Breast epithelium (tissue), 4 donors: ENCODE measurements around the gene MX2. TPM values are rescaled to one million over a fixed set of nuclear protein-coding genes. Genes with fewer than 3 reads are reported as not detected.
A peak's percentile ranks its signal among the peaks of the same experiment; 100 is the strongest.

ENCODE experiments used
- DNase-seq, 2 donors: peaks; one replicate each; pipeline ENCODE4 v3.0.0-alpha.2; 2019; ENCODE audit warnings: low spot score in 2 of 2
- H3K27ac ChIP-seq, 2 donors: fragments of 200-600 bp; sonication (generic) in 1 of 2; one replicate each; pipeline ENCODE4 v1.5.1; 2016 to 2019; ENCODE audit warnings: mild to moderate bottlenecking in 1 of 2
- H3K27me3 ChIP-seq, 2 donors: fragments of 200-600 bp; sonication (generic) in 1 of 2; one replicate each; pipeline versions ENCODE4 v1.5.1 to v1.6.0; 2017 to 2019; ENCODE audit warnings: control low read depth in 1 of 2, mild to moderate bottlenecking in 1 of 2
- H3K36me3 ChIP-seq: fragments of 200-600 bp; one replicate; pipeline ENCODE4 v1.5.1; 2019
- H3K4me1 ChIP-seq, 2 donors: fragments of 200-600 bp; sonication (generic); one replicate each; pipeline ENCODE4 v1.5.1; 2016 to 2019; ENCODE audit warnings: control low read depth in 1 of 2
- H3K4me3 ChIP-seq, 3 donors: fragments of 200-600 bp; sonication (generic); 1 replicate in 2 of 3; 2 replicates in 1 of 3; pipeline ENCODE4 v1.5.1; 2016 to 2019; ENCODE audit warnings: mild to moderate bottlenecking in 3 of 3, moderate library complexity in 2 of 3
- H3K9me3 ChIP-seq, 2 donors: fragments of 200-600 bp; sonication (generic) in 1 of 2; one replicate each; pipeline ENCODE4 v1.5.1; 2016 to 2019; ENCODE audit warnings: control low read depth in 1 of 2
- CTCF ChIP-seq, 3 donors: fragments of 450-650 bp; IDR thresholded peaks; one replicate each; pipeline ENCODE4 v1.5.1; 2016 to 2017; ENCODE audit warnings: antibody characterized with exemption in 3 of 3, mild to moderate bottlenecking in 3 of 3, moderate library complexity in 3 of 3
- POLR2A ChIP-seq: fragments of 450-650 bp; IDR thresholded peaks from one replicate; pipeline ENCODE4 v1.6.1; 2016; ENCODE audit warnings: antibody characterized with exemption, mild to moderate bottlenecking, moderate library complexity
- POLR2AphosphoS5 ChIP-seq, 3 donors: sonication (generic); formaldehyde crosslinking; IDR thresholded peaks; one replicate each; pipeline ENCODE4 v1.6.1; 2017; ENCODE audit warnings: antibody characterized with exemption in 3 of 3
- intact Hi-C: fragments of 100-400 bp; cut with DNase I; formaldehyde crosslinking; loops from one replicate; pipeline ENCODE4 v1.15.1; 2023; ENCODE audit warnings: low total_unique reads
- total RNA-seq, 3 donors: library from RNA; depleted of rRNA; stranded (reverse); fragments of >200 nt; gene quantifications; one replicate each; pipeline ENCODE4 v1.1.0, GENCODE V29; 2016

The MX2 gene
- total RNA-seq, 3 donors from 2014 or later, result 8.9 to 31.5 (median 29.4) TPM

- DNase-seq, result no peak
- Histone ChIP-seq H3K4me1 (no peaks in the 10 kb centered on the region), H3K36me3 (no peaks in the 10 kb centered on the region), H3K27ac (peak overlapping the region; percentile 20 to 50), H3K27me3 (peaks cover 0 to 2% of the 10 kb centered on the region in 2 donors), H3K9me3 (no peaks in the 10 kb centered on the region), H3K4me3 (no peak overlapping the region)
- intact Hi-C loops, result no loop called here
- no peak for TF ChIP-seq POLR2AphosphoS5 (IDR thresholded peaks at IDR 0.05)
These were observed 39.8 kb upstream of the MX2 start for GRCh38 chr21:41321908-41322495.

- no peaks in the 10 kb centered on the region for H3K27me3 ChIP-seq
- no peak for DNase-seq
- H3K27ac ChIP-seq, result peak overlapping the region in 1 of 2 donors; percentile 20
- no peak for TF ChIP-seq POLR2AphosphoS5 (IDR thresholded peaks at IDR 0.05)
- TF ChIP-seq POLR2A, result no peak
- no peak for TF ChIP-seq CTCF (IDR thresholded peaks at IDR 0.05)
- no peak overlapping the region for H3K4me3 ChIP-seq
- no peaks in the 10 kb centered on the region for H3K36me3 ChIP-seq
- intact Hi-C loops, result no loop called here
- H3K9me3 ChIP-seq, result no peaks in the 10 kb centered on the region
- no peaks in the 10 kb centered on the region for H3K4me1 ChIP-seq
These were observed 39.1 kb upstream of the MX2 start for GRCh38 chr21:41322496-41323382.

GRCh38 chr21:41325138-41325912 is 36.5 kb upstream of the MX2 start:
- Histone ChIP-seq H3K4me3 (no peak overlapping the region), H3K27ac (no peak overlapping the region), H3K9me3 (no peaks in the 10 kb centered on the region), H3K27me3 (no peaks in the 10 kb centered on the region), H3K36me3 (no peaks in the 10 kb centered on the region), H3K4me1 (no peaks in the 10 kb centered on the region)
- no peak for DNase-seq
- intact Hi-C loops, result no loop called here
- TF ChIP-seq POLR2A (no peak), CTCF (IDR thresholded peaks at IDR 0.05) (no peak), POLR2AphosphoS5 (IDR thresholded peaks at IDR 0.05) (no peak)

GRCh38 chr21:41326414-41327080 is 35.3 kb upstream of the MX2 start:
- no peak overlapping the region for H3K27ac ChIP-seq
- H3K9me3 ChIP-seq, result no peaks in the 10 kb centered on the region
- H3K27me3 ChIP-seq, result no peaks in the 10 kb centered on the region
- TF ChIP-seq CTCF (IDR thresholded peaks at IDR 0.05), result no peak
- no peak for TF ChIP-seq POLR2AphosphoS5 (IDR thresholded peaks at IDR 0.05)
- no peak for TF ChIP-seq POLR2A
- no peaks in the 10 kb centered on the region for H3K36me3 ChIP-seq
- H3K4me3 ChIP-seq, result no peak overlapping the region
- DNase-seq, result no peak
- H3K4me1 ChIP-seq, result no peaks in the 10 kb centered on the region
- intact Hi-C loops, result no loop called here

GRCh38 chr21:41327753-41328152 is 34.1 kb upstream of the MX2 start:
- no peaks in the 10 kb centered on the region for H3K27me3 ChIP-seq

More at GRCh38 chr21:41327753-41328152, 34.1 kb upstream of the MX2 start:
- Histone ChIP-seq H3K4me3 (no peak overlapping the region), H3K27ac (no peak overlapping the region), H3K9me3 (no peaks in the 10 kb centered on the region), H3K4me1 (no peaks in the 10 kb centered on the region), H3K36me3 (no peaks in the 10 kb centered on the region)
- no peak for DNase-seq
- TF ChIP-seq POLR2AphosphoS5 (IDR thresholded peaks at IDR 0.05) (no peak), POLR2A (no peak), CTCF (IDR thresholded peaks at IDR 0.05) (no peak)
- intact Hi-C loops, result no loop called here
